GM18870 (cell line): Measurements from ENCODE around the gene RAB6B.

ENCODE experiments used
- ATAC-seq: cut with Tn5 transposase; IDR thresholded peaks from one replicate; pipeline ENCODE4 v1.9.1; 2021; ENCODE audit warnings: moderate library complexity; ENCODE audit not compliant: unreplicated experiment

RAB6B gene

DNA sequence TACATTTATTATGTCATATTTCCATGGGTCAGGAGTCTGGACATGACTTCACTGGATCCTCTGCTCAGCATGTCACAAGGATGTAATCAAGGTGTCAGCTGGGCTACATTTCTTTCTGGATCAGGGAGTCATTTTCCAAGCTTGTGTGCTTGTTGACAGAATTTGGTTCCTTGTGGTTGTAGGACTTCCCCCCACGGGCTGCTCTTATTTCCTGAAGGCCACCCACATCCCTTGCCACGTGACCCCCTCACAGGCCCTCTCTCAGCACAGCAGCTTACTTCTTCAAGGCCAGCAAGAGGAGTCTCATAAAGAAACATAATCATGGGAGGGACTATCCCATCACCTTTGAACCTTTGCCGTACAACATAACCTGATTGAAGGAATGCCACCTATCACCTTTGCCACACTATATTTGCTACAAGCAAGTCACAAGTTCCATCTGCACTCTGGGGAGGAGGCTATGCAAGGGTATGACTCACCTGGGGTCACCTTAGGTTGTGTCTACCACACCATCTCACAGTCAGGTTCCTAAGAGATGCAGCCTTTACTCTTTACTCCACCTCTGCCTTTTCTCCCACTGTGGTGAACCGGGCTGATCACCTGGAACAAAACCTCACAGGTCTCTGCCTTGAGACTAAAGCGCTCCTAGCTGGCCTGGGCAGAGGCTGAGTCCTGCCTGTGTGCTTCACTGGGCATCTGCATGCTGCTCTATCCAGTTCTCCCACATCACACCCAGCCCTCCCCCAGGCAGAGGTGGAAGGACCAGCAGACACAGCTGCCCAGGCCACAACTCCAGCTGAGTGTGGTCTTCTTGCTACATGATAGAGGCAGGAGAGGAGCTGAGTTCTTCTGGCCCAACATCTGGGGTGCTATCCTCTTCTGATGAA lies 13.5 kb downstream of the RAB6B start:
- no peak for ATAC-seq

DNA sequence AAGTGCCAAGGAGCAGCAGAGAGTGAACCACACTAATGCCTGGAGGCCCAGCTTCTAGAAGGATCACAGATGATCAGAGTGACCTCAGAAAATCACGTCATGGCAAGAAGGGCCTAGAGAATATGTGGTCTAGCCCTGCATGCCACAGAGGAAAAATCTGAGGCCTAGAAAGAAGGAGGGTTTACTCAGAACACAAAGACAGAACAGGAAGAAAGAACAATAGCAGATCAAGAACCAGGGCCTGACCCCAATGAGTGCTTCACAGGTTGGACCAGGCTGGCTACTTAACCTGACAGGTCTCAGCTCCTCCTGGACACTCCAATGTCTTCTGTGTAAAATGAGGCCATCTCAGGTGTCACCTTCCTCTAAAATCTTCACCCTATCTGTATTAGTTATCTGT lies 14.2 kb downstream of the RAB6B start:
- no peak for ATAC-seq

- ATAC-seq: no peak
Measured at GRCh38 chr3:133880886-133881455, 14.7 kb downstream of the RAB6B start.

GRCh38 chr3:133880287-133880686 lies 15.4 kb downstream of the RAB6B start:
- ATAC-seq: peak; percentile 52

- no peak for ATAC-seq
Measured at GRCh38 chr3:133878518-133878917, 17.2 kb downstream of the RAB6B start.

DNA sequence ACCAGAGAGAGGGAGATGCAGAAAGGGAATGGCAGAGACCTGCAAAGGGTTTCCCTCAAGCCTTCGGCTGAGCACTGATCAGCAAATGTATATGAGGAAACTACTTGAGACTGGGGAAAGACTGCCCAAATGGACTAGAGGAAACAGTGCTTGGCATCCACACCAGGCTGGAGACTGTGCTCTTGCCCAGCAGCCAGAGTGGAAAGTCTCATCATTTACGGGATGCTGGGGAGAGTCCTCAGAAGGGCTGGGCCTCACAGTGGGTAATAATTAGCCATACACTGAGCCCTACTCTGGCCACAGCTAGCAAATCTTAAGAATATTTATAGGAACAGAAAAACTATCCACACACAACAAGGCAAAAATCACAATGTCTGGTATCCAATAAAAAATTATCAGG lies 18.5 kb downstream of the RAB6B start:
- ATAC-seq: no peak

DNA sequence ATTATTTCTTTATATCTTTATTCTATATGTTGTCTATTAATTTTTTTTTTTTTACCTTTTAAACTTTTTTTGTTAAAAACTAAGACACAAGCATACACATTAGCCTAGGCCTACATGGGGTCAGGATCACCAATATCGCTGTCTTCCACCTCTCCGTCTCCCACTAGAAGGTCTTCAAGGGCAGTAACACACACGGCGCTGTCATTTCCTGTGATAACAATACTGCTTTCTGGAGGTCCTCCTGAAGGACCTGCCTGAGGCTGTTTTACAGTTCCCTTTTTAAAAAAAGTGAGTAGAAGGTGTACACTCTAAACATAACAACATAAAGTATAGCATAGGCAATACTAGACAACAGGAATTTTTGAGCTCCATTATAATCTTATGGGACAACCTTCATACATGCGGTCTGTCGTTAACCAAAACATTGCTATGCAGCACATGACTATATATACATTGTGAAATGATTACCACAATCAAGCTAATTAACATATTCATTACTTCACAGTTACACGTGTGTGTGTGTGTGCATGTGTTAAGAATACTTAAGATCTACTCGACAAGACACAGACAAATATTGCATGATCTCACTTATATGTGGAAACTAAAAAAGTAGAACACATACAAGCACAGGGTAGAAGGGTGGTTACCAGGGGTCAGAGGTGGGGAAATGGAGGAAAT lies 20.8 kb downstream of the RAB6B start:
- no peak for ATAC-seq

DNA sequence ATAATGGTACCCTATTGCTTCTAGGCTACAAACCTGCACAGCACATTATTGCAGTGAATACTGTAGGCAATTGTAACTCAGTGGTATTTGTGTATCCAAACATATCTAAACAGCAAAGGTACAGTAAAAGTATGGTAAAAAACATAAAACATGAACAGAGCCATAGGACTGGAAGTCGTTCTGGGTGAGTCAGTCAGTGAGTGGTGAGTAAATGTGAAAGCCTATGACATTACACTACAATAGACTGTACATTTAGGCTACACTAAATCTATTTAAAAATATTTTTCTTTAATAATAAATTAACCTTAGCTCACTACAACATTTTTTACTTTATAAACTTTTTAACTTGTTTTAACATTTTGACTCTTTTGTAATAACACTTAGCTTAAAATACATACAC lies 21.3 kb downstream of the RAB6B start:
- no peak for ATAC-seq

- no peak for ATAC-seq
Measured at GRCh38 chr3:133872781-133873180, 22.9 kb downstream of the RAB6B start.

- ATAC-seq: no peak
Measured at GRCh38 chr3:133872161-133872560, 23.5 kb downstream of the RAB6B start.

- ATAC-seq: no peak
Measured at GRCh38 chr3:133871368-133872090, 24.2 kb downstream of the RAB6B start.

DNA sequence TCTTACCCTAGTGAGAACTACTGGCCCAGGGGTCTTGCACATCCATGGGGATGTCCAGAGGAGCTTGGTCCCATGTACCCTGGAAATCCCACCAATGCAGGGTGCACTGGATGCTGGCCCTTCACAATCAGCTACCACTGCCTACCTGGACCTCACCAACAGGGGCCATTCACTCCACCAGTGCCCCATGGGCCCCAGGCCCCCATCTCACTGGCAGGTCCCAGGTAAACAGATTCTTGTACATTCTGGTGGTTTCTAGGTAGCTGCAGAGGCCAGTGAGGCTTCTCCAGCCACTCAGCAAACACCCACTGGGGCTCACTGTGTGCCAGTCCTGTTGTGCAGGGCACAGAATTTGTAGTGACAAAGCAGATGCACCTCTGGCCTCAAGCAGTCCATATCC lies 24.9 kb downstream of the RAB6B start:
- no peak for ATAC-seq

- no peak for ATAC-seq
Measured at GRCh38 chr3:133869586-133869985, 26.1 kb downstream of the RAB6B start.

GRCh38 chr3:133868758-133869475 lies 26.8 kb downstream of the RAB6B start:
- no peak for ATAC-seq

GRCh38 chr3:133868186-133868585 lies 27.5 kb downstream of the RAB6B start:
- no peak for ATAC-seq

GRCh38 chr3:133866141-133866540 lies 29.5 kb downstream of the RAB6B start:
- no peak for ATAC-seq

DNA sequence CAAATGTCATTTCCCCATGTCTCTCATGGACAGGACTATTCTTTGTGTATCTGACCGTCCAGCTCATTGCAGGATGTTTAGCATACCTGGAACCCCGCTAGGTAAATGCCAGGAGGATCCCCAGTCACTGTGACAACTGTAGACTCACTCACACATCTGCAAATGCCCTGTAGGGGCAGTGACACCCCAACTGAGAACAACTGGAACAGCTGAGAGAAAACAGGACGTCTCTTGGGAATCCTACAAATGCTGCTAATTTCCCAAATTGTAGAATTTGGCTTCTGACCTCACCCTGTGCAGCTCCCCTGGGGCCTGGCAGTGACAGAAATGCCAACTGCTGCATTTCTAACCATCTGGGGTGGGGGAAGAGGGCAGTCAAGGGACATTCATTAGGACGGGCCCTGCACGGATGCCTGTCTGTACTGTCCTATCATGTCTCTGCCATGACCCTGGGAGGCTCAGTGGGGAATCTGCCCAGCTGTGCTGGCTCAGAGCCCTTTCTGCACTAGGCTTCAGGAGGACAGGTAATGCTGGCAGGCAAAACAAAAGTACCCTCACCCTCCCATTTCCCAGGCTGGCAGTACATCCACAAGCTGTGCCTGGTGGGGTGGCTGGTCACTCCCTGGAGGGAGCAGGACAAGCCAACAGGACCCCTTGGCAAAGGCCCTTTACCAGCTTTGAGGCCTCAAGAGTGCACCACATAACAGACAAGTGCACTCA lies 30.4 kb downstream of the RAB6B start:
- ATAC-seq: no peak

DNA sequence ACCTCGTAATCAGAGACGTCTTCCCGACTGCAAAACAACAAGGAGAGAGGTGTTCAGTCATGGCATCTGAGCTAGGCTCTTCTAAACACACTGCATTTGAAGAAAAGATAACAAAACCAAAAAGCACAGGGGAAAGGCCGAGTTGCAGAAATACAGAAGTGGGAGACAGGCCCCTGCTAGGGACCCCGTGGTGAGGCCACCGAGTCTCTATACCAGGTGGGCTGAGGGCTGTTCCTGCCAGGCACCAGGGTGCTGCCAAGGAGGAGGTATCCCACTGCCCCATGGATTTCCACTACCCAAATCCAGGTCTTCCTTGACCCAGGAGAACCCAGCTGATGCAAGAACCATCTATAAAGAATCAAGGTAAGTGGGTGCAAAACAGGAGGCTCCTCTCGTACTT lies 31.1 kb downstream of the RAB6B start:
- no peak for ATAC-seq

DNA sequence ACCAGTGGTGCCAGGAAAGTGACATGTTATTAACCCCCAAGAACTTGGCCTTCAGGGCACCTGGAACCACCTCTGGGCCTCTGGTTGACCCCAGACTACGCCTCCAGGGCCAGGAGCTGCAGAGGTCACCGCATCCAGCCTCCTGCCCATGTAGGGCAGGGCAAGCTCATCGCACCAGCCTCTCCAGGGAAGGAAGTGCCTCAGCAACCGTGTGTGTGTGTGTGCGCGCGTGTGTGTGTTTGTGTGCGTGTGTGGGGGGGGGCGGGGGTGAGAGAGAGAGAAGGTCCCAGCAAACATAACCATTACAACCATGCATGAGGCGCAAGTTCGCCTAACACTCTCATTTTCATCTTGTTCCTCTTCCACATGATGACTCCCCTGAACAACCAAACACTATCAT lies 31.8 kb downstream of the RAB6B start:
- ATAC-seq: no peak

DNA sequence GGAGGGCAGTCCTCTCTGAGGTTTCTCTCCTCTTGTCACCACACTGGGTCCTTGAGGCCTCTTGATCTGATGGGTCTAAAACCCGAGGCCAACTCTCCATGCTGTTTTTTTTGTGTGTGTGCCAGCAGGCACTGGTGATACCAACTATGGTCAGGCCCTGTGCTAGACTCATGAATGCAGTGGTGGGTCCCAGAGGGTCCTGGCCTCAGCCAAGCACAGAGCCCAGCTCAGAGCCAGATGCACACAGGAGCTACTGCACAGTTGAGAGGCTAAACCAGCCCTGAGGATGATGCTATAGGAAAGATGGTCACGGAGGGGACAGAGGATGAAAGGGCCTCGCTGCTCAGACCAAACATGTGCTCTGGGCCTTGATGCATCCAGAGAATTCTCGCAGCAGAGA lies 33.5 kb downstream of the RAB6B start:
- ATAC-seq: no peak
